IPS-NIHi11 (cell line): ENCODE results near the gene SRRM2.

Source experiments
- DNase-seq: peaks from one replicate; pipeline ENCODE4 v3.0.0; 2012; ENCODE audit warnings: mixed read lengths, low spot score

The SRRM2 gene

GRCh38 chr16:2739625-2740430 lies 12.6 kb upstream of the SRRM2 start:
- no peak for DNase-seq

- DNase-seq = no peak
Observed at GRCh38 chr16:2740476-2740875, 12.0 kb upstream of the SRRM2 start.

GRCh38 chr16:2741168-2741567 lies 11.3 kb upstream of the SRRM2 start:
- no peak for DNase-seq

GRCh38 chr16:2742323-2743006 lies 10.0 kb upstream of the SRRM2 start:
- no peak for DNase-seq

- DNase-seq = no peak
Observed at GRCh38 chr16:2743007-2743810, 9.2 kb upstream of the SRRM2 start.

GRCh38 chr16:2744711-2745110 lies 7.7 kb upstream of the SRRM2 start:
- DNase-seq = no peak

GRCh38 chr16:2745116-2745890 lies 7.1 kb upstream of the SRRM2 start:
- no peak for DNase-seq

- no peak for DNase-seq
Observed at GRCh38 chr16:2745961-2746360, 6.5 kb upstream of the SRRM2 start.

GRCh38 chr16:2748757-2749455 lies 3.5 kb upstream of the SRRM2 start:
- DNase-seq = no peak

- no peak for DNase-seq
Observed at GRCh38 chr16:2749476-2749875, 3.0 kb upstream of the SRRM2 start.

GRCh38 chr16:2749936-2750335 lies 2.5 kb upstream of the SRRM2 start:
- DNase-seq = no peak

- peak; percentile 88 for DNase-seq
Observed at GRCh38 chr16:2751577-2752034, 832 bp upstream of the SRRM2 start.

GRCh38 chr16:2752850-2753732 lies 653 bp downstream of the SRRM2 start:
- DNase-seq = peak; percentile 90

GRCh38 chr16:2753733-2754020 lies 1.2 kb downstream of the SRRM2 start:
- no peak for DNase-seq

- DNase-seq = no peak
Observed at GRCh38 chr16:2755158-2755557, 2.7 kb downstream of the SRRM2 start.

GRCh38 chr16:2756288-2757015 lies 4.0 kb downstream of the SRRM2 start:
- DNase-seq = no peak

- no peak for DNase-seq
Observed at GRCh38 chr16:2757344-2757743, 4.9 kb downstream of the SRRM2 start.

GRCh38 chr16:2761472-2761871 lies 9.0 kb downstream of the SRRM2 start:
- DNase-seq = no peak

- no peak for DNase-seq
Observed at GRCh38 chr16:2761886-2762583, 9.6 kb downstream of the SRRM2 start.
